ENCODE measurements around the gene GABPB1. TPM values are rescaled to one million over a fixed set of nuclear protein-coding genes. Genes with fewer than 3 reads are reported as not detected.

Gene GABPB1
- total RNA-seq, 1 donor from 2014 or later = 77.7 TPM

- H3F3A ChIP-seq (ENCODE audit: low read depth) = no peaks in the 10 kb centered on the region
- no peaks in the 10 kb centered on the region for H3K27me3 ChIP-seq
- no peaks in the 10 kb centered on the region for H3K9me3 ChIP-seq (ENCODE audit: low read depth)
- H3K4me3 ChIP-seq = no peak overlapping the region
- H2AFZ ChIP-seq (replicated peaks) = no peak overlapping the region
- no peak for TF ChIP-seq EZH2phosphoT487 (IDR thresholded peaks at IDR 0.05)
- no peak for TF ChIP-seq EZH2 (IDR thresholded peaks at IDR 0.05)
- TF ChIP-seq, protein P1, sequence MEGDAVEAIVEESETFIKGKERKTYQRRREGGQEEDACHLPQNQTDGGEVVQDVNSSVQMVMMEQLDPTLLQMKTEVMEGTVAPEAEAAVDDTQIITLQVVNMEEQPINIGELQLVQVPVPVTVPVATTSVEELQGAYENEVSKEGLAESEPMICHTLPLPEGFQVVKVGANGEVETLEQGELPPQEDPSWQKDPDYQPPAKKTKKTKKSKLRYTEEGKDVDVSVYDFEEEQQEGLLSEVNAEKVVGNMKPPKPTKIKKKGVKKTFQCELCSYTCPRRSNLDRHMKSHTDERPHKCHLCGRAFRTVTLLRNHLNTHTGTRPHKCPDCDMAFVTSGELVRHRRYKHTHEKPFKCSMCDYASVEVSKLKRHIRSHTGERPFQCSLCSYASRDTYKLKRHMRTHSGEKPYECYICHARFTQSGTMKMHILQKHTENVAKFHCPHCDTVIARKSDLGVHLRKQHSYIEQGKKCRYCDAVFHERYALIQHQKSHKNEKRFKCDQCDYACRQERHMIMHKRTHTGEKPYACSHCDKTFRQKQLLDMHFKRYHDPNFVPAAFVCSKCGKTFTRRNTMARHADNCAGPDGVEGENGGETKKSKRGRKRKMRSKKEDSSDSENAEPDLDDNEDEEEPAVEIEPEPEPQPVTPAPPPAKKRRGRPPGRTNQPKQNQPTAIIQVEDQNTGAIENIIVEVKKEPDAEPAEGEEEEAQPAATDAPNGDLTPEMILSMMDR (IDR thresholded peaks at IDR 0.05) = no peak
- no peaks in the 10 kb centered on the region for H3K79me2 ChIP-seq (ENCODE audit: low read depth)
- no peak overlapping the region for H3K4me3 Mint-ChIP-seq
- DNase-seq (ENCODE audit: low spot score) = no peak
- H3K4me1 Mint-ChIP-seq = peaks cover 4% of the 10 kb centered on the region
- H3K27ac Mint-ChIP-seq = no peak overlapping the region
- H3K27me3 Mint-ChIP-seq (ENCODE audit: insufficient read depth, low read depth) = peaks cover 5% of the 10 kb centered on the region
- H4K20me1 ChIP-seq (ENCODE audit: low read depth) = no peaks in the 10 kb centered on the region
- no peaks in the 10 kb centered on the region for H3K4me1 ChIP-seq
- no peaks in the 10 kb centered on the region for H3K36me3 ChIP-seq
- no peaks in the 10 kb centered on the region for H3K9me3 Mint-ChIP-seq
- H3K4me2 ChIP-seq = no peak overlapping the region
- H3K27ac ChIP-seq = no peak overlapping the region
- no peak overlapping the region for H3K9ac ChIP-seq
- H3K36me3 Mint-ChIP-seq = no peaks in the 10 kb centered on the region
These were observed 97.7 kb downstream of the GABPB1 start for GRCh38 chr15:50257332-50257731.

DNA sequence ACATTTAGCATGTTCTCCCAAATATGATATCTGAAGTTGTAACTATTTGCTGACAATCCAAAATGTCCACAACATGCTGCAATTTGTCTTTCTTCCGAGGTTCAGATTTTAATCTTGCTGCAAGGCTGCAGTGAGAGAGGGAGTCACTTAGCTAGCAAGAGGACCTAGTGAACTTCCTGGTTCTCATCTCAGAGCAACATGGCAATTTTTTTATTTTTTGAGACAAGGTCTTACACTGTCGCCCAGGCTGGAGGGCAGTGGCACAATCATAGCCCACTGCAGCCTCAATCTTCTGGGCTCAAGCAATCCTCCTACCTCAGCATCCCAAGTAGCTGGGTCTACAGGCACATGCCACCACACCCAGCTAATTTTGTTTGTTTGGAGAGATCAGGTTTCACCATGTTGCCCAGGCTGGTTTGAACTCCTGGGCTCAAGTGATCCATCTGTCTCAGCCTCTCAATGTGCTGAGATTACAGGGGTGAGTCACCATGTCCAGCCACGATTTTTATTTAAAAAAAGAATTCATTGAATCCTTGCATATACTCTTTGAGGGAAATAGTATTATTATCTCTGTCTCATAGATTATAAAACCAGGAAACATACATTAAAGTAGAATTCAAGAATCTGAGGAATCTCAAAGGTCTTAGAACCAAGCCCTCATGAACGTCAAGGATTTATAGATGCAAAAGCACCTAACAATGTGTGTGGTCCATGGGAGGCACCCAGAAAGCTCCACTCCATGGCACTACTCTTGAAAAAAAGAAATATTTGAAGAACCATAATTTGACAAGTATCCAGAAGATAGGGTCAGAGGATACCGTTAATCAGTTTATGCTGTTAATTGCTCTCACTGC lies 98.6 kb downstream of the GABPB1 start:
- Histone ChIP-seq H3K9me3 (ENCODE audit: low read depth) (no peaks in the 10 kb centered on the region), H3K27ac (no peak overlapping the region), H3K36me3 (no peaks in the 10 kb centered on the region), H2AFZ (replicated peaks) (no peak overlapping the region), H3K4me3 (no peak overlapping the region), H3K9ac (no peak overlapping the region), H3F3A (ENCODE audit: low read depth) (no peaks in the 10 kb centered on the region), H3K27me3 (no peaks in the 10 kb centered on the region), H4K20me1 (ENCODE audit: low read depth) (no peaks in the 10 kb centered on the region), H3K4me1 (no peaks in the 10 kb centered on the region), H3K4me2 (no peak overlapping the region), H3K79me2 (ENCODE audit: low read depth) (no peaks in the 10 kb centered on the region)
- H3K27ac Mint-ChIP-seq = no peak overlapping the region
- no peaks in the 10 kb centered on the region for H3K36me3 Mint-ChIP-seq
- peaks cover 2% of the 10 kb centered on the region for H3K9me3 Mint-ChIP-seq
- peaks cover 4% of the 10 kb centered on the region for H3K4me1 Mint-ChIP-seq
- TF ChIP-seq EZH2phosphoT487 (IDR thresholded peaks at IDR 0.05) (no peak), EZH2 (IDR thresholded peaks at IDR 0.05) (no peak)
- TF ChIP-seq, protein P1 (IDR thresholded peaks at IDR 0.05) = no peak
- H3K27me3 Mint-ChIP-seq (ENCODE audit: insufficient read depth, low read depth) = peaks cover 3% of the 10 kb centered on the region
- no peak overlapping the region for H3K4me3 Mint-ChIP-seq
- DNase-seq (ENCODE audit: low spot score) = no peak

- TF ChIP-seq, protein P1 (IDR thresholded peaks at IDR 0.05) = no peak
- TF ChIP-seq EZH2phosphoT487 (IDR thresholded peaks at IDR 0.05) = no peak
- no peak for TF ChIP-seq EZH2 (IDR thresholded peaks at IDR 0.05)
- Mint-ChIP-seq H3K4me1 (peaks cover 4% of the 10 kb centered on the region), H3K9me3 (peaks cover 2% of the 10 kb centered on the region), H3K27ac (no peak overlapping the region), H3K4me3 (no peak overlapping the region), H3K27me3 (ENCODE audit: insufficient read depth, low read depth) (peaks cover 7% of the 10 kb centered on the region), H3K36me3 (no peaks in the 10 kb centered on the region)
- no peaks in the 10 kb centered on the region for H3K79me2 ChIP-seq (ENCODE audit: low read depth)
- H3K4me2 ChIP-seq = no peak overlapping the region
- H3K27ac ChIP-seq = no peak overlapping the region
- no peak for DNase-seq (ENCODE audit: low spot score)
- H3K36me3 ChIP-seq = no peaks in the 10 kb centered on the region
- H2AFZ ChIP-seq (replicated peaks) = no peak overlapping the region
- H3K9me3 ChIP-seq (ENCODE audit: low read depth) = no peaks in the 10 kb centered on the region
- no peaks in the 10 kb centered on the region for H3K4me1 ChIP-seq
- no peaks in the 10 kb centered on the region for H4K20me1 ChIP-seq (ENCODE audit: low read depth)
- no peak overlapping the region for H3K4me3 ChIP-seq
- H3K27me3 ChIP-seq = no peaks in the 10 kb centered on the region
- H3K9ac ChIP-seq = no peak overlapping the region
- H3F3A ChIP-seq (ENCODE audit: low read depth) = no peaks in the 10 kb centered on the region
These were observed 102.4 kb downstream of the GABPB1 start for GRCh38 chr15:50252556-50252955.
